MM.1S (cell line): ENCODE measurements around the gene SHANK1.

Source experiments
- DNase-seq: peaks from one replicate; pipeline ENCODE4 v3.0.0-alpha.2; 2015
- H2AFZ ChIP-seq: fragments of 300-600 bp; sonication (generic); 2 replicates; pipeline ENCODE4 v1.6.0; 2016; ENCODE audit warnings: antibody characterized with exemption, low read length
- H3F3A ChIP-seq: fragments of 300-600 bp; sonication (generic); 2 replicates; pipeline ENCODE4 v1.6.1; 2016; ENCODE audit warnings: mild to moderate bottlenecking, antibody characterized with exemption, low read length, moderate library complexity, mixed read lengths; ENCODE audit not compliant: insufficient read depth
- H3K27ac ChIP-seq: fragments of 300-600 bp; sonication (generic); 2 replicates; pipeline ENCODE4 v1.5.1; 2016; ENCODE audit warnings: mild to moderate bottlenecking, low read length
- H3K27me3 ChIP-seq: fragments of 300-600 bp; sonication (generic); replicated peaks from 2 replicates; pipeline ENCODE4 v1.6.0; 2016; ENCODE audit warnings: low read length; ENCODE audit not compliant: insufficient read depth
- H3K36me3 ChIP-seq: fragments of 300-600 bp; sonication (generic); replicated peaks from 2 replicates; pipeline ENCODE4 v1.6.1; 2016; ENCODE audit warnings: mild to moderate bottlenecking, low read length, mixed read lengths; ENCODE audit not compliant: insufficient read depth
- H3K4me1 ChIP-seq: fragments of 300-600 bp; sonication (generic); 2 replicates; pipeline ENCODE4 v1.6.1; 2016; ENCODE audit warnings: low read length, mixed read lengths
- H3K4me2 ChIP-seq: fragments of 300-600 bp; sonication (generic); 2 replicates; pipeline ENCODE4 v1.6.0; 2016; ENCODE audit warnings: low read depth, low read length
- H3K4me3 ChIP-seq: fragments of 300-600 bp; sonication (generic); 2 replicates; pipeline ENCODE4 v1.5.1; 2016; ENCODE audit warnings: low read length, mixed read lengths
- H3K79me2 ChIP-seq: fragments of 300-600 bp; sonication (generic); 2 replicates; pipeline ENCODE4 v1.6.1; 2016; ENCODE audit warnings: mixed run types, low read length, mixed read lengths
- H3K9ac ChIP-seq: fragments of 300-600 bp; sonication (generic); 2 replicates; pipeline ENCODE4 v1.6.1; 2016; ENCODE audit warnings: low read length, mixed read lengths
- H3K9me2 ChIP-seq: fragments of 300-600 bp; sonication (generic); replicated peaks from 2 replicates; pipeline ENCODE4 v1.6.1; 2016; ENCODE audit warnings: mild to moderate bottlenecking, low read length, mixed read lengths; ENCODE audit not compliant: insufficient read depth
- H3K9me3 ChIP-seq: fragments of 300-600 bp; sonication (generic); replicated peaks from 2 replicates; pipeline ENCODE4 v1.6.1; 2016; ENCODE audit warnings: mild to moderate bottlenecking, low read length, mixed read lengths; ENCODE audit not compliant: insufficient read depth
- H4K20me1 ChIP-seq: fragments of 300-600 bp; sonication (generic); 2 replicates; pipeline ENCODE4 v1.6.1; 2016; ENCODE audit warnings: mild to moderate bottlenecking, low read length, moderate library complexity, mixed read lengths; ENCODE audit not compliant: insufficient read depth
- EZH2 ChIP-seq: fragments of 300-600 bp; sonication (generic); optimal IDR thresholded peaks from 2 replicates; pipeline ENCODE3; 2017; ENCODE audit warnings: low read depth, mild to moderate bottlenecking, antibody characterized with exemption, low read length, mixed read lengths
- EZH2phosphoT487 ChIP-seq: fragments of 300-600 bp; sonication (generic); IDR thresholded peaks from 2 replicates; pipeline ENCODE4 v1.6.1; 2018; ENCODE audit warnings: antibody characterized with exemption, low read length
- TF ChIP-seq, protein P1 (sequence below): fragments of 300-600 bp; sonication (generic); IDR thresholded peaks from 2 replicates; pipeline ENCODE4 v1.5.1; 2016; ENCODE audit warnings: antibody characterized with exemption, low read length, mixed read lengths

SHANK1 gene

DNA sequence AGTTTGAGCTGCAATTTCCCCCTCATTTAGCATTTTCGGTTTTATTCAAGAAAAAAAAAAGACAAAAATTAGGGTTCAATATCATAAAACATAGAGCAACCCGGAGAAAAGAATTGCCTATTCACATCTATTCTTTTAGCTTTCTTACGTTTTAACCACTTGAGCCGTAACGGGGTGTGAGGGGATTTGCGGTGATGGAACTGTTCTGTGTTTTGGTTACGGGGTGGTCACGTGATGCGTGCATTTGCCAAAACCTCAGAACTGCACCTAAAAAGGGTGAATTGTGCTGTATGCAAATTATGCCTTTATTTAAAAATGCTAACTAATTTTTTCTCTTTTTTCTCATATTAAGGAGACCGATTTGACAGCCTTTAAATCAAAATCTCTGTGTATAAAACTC is 25.6 kb upstream of the SHANK1 start:
- DNase-seq = no peak
- no peak overlapping the region for H3K4me3 ChIP-seq
- H3K79me2 ChIP-seq = no peaks in the 10 kb centered on the region
- no peaks in the 10 kb centered on the region for H3K9me3 ChIP-seq
- no peaks in the 10 kb centered on the region for H3K4me1 ChIP-seq
- no peaks in the 10 kb centered on the region for H3K9me2 ChIP-seq
- no peak overlapping the region for H3K9ac ChIP-seq
- H3K27ac ChIP-seq = no peak overlapping the region
- TF ChIP-seq EZH2 = no peak
- TF ChIP-seq, protein P1, sequence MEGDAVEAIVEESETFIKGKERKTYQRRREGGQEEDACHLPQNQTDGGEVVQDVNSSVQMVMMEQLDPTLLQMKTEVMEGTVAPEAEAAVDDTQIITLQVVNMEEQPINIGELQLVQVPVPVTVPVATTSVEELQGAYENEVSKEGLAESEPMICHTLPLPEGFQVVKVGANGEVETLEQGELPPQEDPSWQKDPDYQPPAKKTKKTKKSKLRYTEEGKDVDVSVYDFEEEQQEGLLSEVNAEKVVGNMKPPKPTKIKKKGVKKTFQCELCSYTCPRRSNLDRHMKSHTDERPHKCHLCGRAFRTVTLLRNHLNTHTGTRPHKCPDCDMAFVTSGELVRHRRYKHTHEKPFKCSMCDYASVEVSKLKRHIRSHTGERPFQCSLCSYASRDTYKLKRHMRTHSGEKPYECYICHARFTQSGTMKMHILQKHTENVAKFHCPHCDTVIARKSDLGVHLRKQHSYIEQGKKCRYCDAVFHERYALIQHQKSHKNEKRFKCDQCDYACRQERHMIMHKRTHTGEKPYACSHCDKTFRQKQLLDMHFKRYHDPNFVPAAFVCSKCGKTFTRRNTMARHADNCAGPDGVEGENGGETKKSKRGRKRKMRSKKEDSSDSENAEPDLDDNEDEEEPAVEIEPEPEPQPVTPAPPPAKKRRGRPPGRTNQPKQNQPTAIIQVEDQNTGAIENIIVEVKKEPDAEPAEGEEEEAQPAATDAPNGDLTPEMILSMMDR = no peak
- no peak for TF ChIP-seq EZH2phosphoT487
- H3K27me3 ChIP-seq = peaks cover 82% of the 10 kb centered on the region
- H3F3A ChIP-seq = no peaks in the 10 kb centered on the region
- H3K4me2 ChIP-seq = no peak overlapping the region
- H3K36me3 ChIP-seq = no peaks in the 10 kb centered on the region
- H2AFZ ChIP-seq = no peak overlapping the region
- H4K20me1 ChIP-seq = no peaks in the 10 kb centered on the region

DNA sequence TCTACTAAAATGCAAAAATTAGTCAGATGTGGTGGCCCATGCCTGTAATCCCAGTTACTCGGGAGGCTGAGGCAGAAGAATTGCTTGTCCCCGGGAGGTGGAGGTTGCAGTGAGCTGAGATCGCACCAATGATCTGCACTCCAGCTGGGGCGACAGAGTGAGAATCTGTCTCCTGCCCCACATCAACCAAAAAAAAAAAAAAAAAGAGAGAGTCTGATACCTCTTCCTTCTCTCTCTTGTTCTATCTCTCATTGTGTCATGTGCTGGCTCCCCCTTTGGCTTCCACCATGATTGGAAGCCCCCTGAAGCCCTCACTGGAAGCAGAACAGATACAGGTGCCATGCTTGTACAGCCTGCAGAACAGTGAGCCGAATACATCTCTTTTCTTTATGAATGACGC is 23.9 kb upstream of the SHANK1 start:
- Histone ChIP-seq H3K9ac (no peak overlapping the region), H3K79me2 (no peaks in the 10 kb centered on the region), H3K27me3 (peaks cover 84% of the 10 kb centered on the region), H3K36me3 (no peaks in the 10 kb centered on the region), H3F3A (no peaks in the 10 kb centered on the region), H3K4me3 (no peak overlapping the region), H3K9me3 (no peaks in the 10 kb centered on the region), H4K20me1 (no peaks in the 10 kb centered on the region), H3K4me2 (no peak overlapping the region), H2AFZ (no peak overlapping the region), H3K9me2 (no peaks in the 10 kb centered on the region), H3K4me1 (no peaks in the 10 kb centered on the region), H3K27ac (no peak overlapping the region)
- no peak for DNase-seq
- TF ChIP-seq EZH2phosphoT487 = no peak
- no peak for TF ChIP-seq EZH2
- TF ChIP-seq, protein P1 = no peak

DNA sequence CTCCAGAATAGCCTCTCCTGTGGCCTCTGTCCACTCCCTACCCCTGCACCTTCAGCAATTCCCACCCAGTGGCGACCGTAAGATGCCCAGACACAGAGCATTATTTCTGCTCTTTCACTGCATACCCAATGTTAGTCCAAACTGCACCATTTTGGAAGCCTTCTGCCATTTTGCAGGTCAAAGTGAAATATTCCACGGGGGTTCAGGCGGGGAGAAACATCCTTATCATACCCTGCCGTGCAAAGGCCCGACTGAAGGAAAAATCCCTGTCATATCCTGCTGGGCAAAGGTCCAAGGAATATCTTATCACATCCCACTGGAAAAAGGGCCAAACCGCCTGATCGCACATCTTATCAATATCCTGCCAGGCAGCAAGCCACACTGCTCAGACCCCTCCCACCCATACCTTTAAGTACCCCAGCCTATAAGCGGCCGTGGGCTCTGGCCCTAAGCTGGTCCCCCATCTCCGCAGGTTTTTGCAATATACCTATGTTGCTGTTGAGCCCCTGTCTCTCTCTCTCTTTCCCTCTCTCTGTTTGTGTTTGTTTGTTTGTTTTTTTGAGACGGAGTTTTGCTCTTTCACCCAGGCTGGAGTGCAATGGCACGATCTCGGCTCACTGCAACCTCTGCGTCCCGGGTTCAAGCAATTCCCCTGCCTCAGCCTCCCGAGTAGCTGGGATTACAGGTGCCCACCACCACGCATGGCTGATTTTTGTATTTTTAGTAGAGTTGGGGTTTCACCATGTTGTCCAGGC is 21.8 kb upstream of the SHANK1 start:
- Histone ChIP-seq H3K9me2 (no peaks in the 10 kb centered on the region), H3K4me2 (no peak overlapping the region), H2AFZ (no peak overlapping the region), H3K27ac (no peak overlapping the region), H3K36me3 (no peaks in the 10 kb centered on the region), H4K20me1 (no peaks in the 10 kb centered on the region), H3K27me3 (peaks cover 89% of the 10 kb centered on the region), H3K9me3 (no peaks in the 10 kb centered on the region), H3K4me3 (no peak overlapping the region), H3F3A (no peaks in the 10 kb centered on the region), H3K4me1 (no peaks in the 10 kb centered on the region), H3K9ac (no peak overlapping the region), H3K79me2 (no peaks in the 10 kb centered on the region)
- no peak for TF ChIP-seq EZH2
- TF ChIP-seq EZH2phosphoT487 = no peak
- DNase-seq = no peak

DNA sequence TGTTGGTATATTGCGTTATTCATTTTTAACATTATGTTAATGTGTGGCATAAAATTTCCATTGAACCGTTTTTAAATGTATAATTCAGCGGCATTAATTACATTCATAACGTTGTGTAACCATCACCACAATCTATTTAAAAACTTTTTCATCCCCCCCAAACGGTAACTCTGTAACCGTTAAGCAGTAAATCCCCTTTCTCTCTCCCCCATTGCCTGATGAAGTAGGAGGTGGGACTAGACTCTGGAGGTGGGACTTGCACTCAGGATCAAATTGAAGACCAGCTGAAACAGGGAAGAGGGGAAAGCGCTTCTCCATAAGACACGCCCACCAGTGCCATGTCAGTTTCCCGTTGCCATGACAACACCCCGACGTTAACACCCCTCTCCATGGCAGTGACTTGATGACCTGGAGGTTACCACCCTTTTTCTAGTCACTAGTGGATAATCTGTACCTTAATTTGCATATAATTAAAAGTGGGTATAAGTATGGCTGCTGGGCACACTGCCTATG is 20.4 kb upstream of the SHANK1 start:
- Histone ChIP-seq H2AFZ (no peak overlapping the region), H3K79me2 (no peaks in the 10 kb centered on the region), H3K4me1 (no peaks in the 10 kb centered on the region), H3K4me2 (no peak overlapping the region), H3K9me2 (no peaks in the 10 kb centered on the region), H3K27me3 (peaks cover 92% of the 10 kb centered on the region), H3K4me3 (no peak overlapping the region), H3K9me3 (no peaks in the 10 kb centered on the region), H3K36me3 (no peaks in the 10 kb centered on the region), H3K9ac (no peak overlapping the region), H3F3A (no peaks in the 10 kb centered on the region), H3K27ac (no peak overlapping the region), H4K20me1 (no peaks in the 10 kb centered on the region)
- TF ChIP-seq EZH2 = no peak
- TF ChIP-seq, protein P1 = no peak
- TF ChIP-seq EZH2phosphoT487 = no peak
- DNase-seq = no peak
